Smooth muscle cell (in vitro differentiated cells): ENCODE data around the gene DOCK6. TPM values are rescaled to one million over a fixed set of nuclear protein-coding genes. Genes with fewer than 3 reads are reported as not detected.
"Not testable (repeated sequence)": the region's sequence is repeated elsewhere in the genome, so short reads cannot be mapped to it uniquely, and the experiment has no call there.

Experiments
- DNase-seq: peaks from one replicate; lab custom pipeline; 2025; ENCODE audit not compliant: unreplicated experiment; lab: John Stamatoyannopoulos, UW
- H2AFZ ChIP-seq: fragments of 200-600 bp; sonication (generic); 2 replicates; pipeline ENCODE4 v1.6.0; 2016; ENCODE audit warnings: antibody characterized with exemption, low read depth, mild to moderate bottlenecking
- H3F3A ChIP-seq: fragments of 200-600 bp; sonication (generic); 2 replicates; pipeline ENCODE4 v1.6.0; 2017; ENCODE audit warnings: antibody characterized with exemption, low read depth
- H3K27ac ChIP-seq: fragments of 200-600 bp; sonication (generic); 2 replicates; pipeline ENCODE4 v1.5.1; 2016; ENCODE audit warnings: low read depth, mild to moderate bottlenecking
- H3K27me3 ChIP-seq: fragments of 200-600 bp; sonication (generic); 2 replicates; pipeline ENCODE4 v1.6.1; 2016; ENCODE audit warnings: low read depth, mild to moderate bottlenecking
- H3K36me3 ChIP-seq: fragments of 200-600 bp; sonication (generic); 2 replicates; pipeline ENCODE4 v1.5.1; 2016; ENCODE audit warnings: low read depth
- H3K4me1 ChIP-seq: fragments of 200-600 bp; sonication (generic); 2 replicates; pipeline ENCODE4 v1.5.1; 2016; ENCODE audit warnings: low read depth
- H3K4me2 ChIP-seq: fragments of 200-600 bp; sonication (generic); 2 replicates; pipeline ENCODE4 v1.6.0; 2016; ENCODE audit warnings: mild to moderate bottlenecking
- H3K4me3 ChIP-seq: fragments of 200-600 bp; sonication (generic); 2 replicates; pipeline ENCODE4 v1.5.1; 2016; ENCODE audit warnings: mild to moderate bottlenecking
- H3K79me2 ChIP-seq: fragments of 200-600 bp; sonication (generic); 2 replicates; pipeline ENCODE4 v1.6.0; 2016; ENCODE audit warnings: low read depth, mild to moderate bottlenecking
- H3K9ac ChIP-seq: fragments of 200-600 bp; sonication (generic); 2 replicates; pipeline ENCODE4 v1.6.0; 2016; ENCODE audit warnings: low read depth
- H3K9me3 ChIP-seq: fragments of 200-600 bp; sonication (generic); replicated peaks from 2 replicates; pipeline ENCODE4 v1.5.1; 2016; ENCODE audit warnings: low read depth
- H4K20me1 ChIP-seq: fragments of 200-600 bp; sonication (generic); 2 replicates; pipeline ENCODE4 v1.6.0; 2016; ENCODE audit warnings: low read depth
- WGBS: methylation state at CpG from one replicate; pipeline ENCODE4 v1.1.7; 2016; ENCODE audit warnings: low lambda C conversion rate; 5-methylcytosine and 5-hydroxymethylcytosine counted together
- polyA plus RNA-seq: library from polyadenylated mRNA; unstranded; fragments of >200 nt; fragmentation: Nextera tagmentation; extraction: Ambion mirVana; gene quantifications from 2 replicates; pipeline ENCODE4 v1.2.1, GENCODE V29; 2016
- total RNA-seq: library from RNA; depleted of rRNA; stranded (reverse); fragments of >200 nt; gene quantifications from 2 replicates; pipeline ENCODE4 v1.2.3, GENCODE V29; 2014
- TF ChIP-seq, protein P1 (sequence below): fragments of 200-600 bp; sonication (generic); IDR thresholded peaks from 2 replicates; pipeline ENCODE4 v1.5.1; 2017; ENCODE audit warnings: borderline replicate concordance, mild to moderate bottlenecking, antibody characterized with exemption; ENCODE audit not compliant: insufficient read depth, poor library complexity, severe bottlenecking

The DOCK6 gene
- total and polyA plus RNA-seq, 2 experiments from 2014 or later: 13.8 to 14.8 TPM

DNA sequence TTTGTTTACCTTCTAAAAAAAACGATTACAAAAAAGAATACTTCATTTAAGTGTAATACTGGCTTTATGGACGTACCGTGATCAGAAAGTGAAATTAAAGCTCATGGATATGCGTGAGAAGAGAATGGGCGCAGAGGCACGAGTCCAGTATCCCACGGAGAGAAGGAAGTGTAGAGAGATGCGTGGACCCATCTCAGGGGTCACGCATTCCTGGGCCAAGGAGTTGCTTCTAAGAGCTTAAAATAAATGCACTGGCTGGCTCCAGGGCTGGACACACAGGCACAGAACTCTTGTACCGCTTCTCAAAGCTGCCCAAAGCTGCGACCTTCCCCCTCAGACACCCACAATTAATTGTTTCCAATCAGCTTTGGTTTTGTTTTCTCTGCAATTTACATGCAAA lies 98.0 kb downstream of the DOCK6 start:
- Histone ChIP-seq H3K4me1 (no peaks in the 10 kb centered on the region), H3K4me2 (no peak overlapping the region), H3F3A (peaks cover 4% of the 10 kb centered on the region), H3K79me2 (no peaks in the 10 kb centered on the region), H3K9ac (no peak overlapping the region), H3K4me3 (no peak overlapping the region), H3K9me3 (no peaks in the 10 kb centered on the region), H2AFZ (no peak overlapping the region), H3K27ac (no peak overlapping the region), H3K36me3 (peaks cover 8% of the 10 kb centered on the region), H3K27me3 (no peaks in the 10 kb centered on the region), H4K20me1 (no peaks in the 10 kb centered on the region)
- TF ChIP-seq, protein P1, sequence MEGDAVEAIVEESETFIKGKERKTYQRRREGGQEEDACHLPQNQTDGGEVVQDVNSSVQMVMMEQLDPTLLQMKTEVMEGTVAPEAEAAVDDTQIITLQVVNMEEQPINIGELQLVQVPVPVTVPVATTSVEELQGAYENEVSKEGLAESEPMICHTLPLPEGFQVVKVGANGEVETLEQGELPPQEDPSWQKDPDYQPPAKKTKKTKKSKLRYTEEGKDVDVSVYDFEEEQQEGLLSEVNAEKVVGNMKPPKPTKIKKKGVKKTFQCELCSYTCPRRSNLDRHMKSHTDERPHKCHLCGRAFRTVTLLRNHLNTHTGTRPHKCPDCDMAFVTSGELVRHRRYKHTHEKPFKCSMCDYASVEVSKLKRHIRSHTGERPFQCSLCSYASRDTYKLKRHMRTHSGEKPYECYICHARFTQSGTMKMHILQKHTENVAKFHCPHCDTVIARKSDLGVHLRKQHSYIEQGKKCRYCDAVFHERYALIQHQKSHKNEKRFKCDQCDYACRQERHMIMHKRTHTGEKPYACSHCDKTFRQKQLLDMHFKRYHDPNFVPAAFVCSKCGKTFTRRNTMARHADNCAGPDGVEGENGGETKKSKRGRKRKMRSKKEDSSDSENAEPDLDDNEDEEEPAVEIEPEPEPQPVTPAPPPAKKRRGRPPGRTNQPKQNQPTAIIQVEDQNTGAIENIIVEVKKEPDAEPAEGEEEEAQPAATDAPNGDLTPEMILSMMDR: no peak
- no peak for DNase-seq
- WGBS: 94% methylated on average over 11 of the region's 11 CpGs

DNA sequence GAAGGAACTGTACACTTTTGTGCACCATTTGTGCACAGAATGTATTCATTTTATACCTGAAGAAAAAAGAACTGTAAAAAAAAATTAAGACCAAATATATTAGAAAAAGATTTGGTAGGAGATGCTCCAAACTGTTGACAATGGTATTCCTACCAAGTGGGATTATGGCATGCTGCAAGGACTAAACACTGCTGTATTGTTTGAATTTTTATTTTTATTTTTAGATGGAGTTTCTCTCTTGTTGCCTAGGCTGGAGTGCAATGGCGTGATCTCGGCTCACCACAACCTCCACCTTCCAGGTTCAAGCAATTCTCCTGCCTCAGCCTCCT lies 101.9 kb downstream of the DOCK6 start:
- not testable (repeated sequence) for H3K36me3 ChIP-seq, H3K9ac ChIP-seq, H4K20me1 ChIP-seq, DNase-seq, H3F3A ChIP-seq, H3K27me3 ChIP-seq, H3K79me2 ChIP-seq, H2AFZ ChIP-seq, H3K9me3 ChIP-seq, H3K4me1 ChIP-seq, H3K4me3 ChIP-seq
- WGBS: 98% methylated on average over 2 of the region's 2 CpGs
- peak overlapping the region; percentile 56 for H3K4me2 ChIP-seq
- H3K27ac ChIP-seq: peak overlapping the region; percentile 41

DNA sequence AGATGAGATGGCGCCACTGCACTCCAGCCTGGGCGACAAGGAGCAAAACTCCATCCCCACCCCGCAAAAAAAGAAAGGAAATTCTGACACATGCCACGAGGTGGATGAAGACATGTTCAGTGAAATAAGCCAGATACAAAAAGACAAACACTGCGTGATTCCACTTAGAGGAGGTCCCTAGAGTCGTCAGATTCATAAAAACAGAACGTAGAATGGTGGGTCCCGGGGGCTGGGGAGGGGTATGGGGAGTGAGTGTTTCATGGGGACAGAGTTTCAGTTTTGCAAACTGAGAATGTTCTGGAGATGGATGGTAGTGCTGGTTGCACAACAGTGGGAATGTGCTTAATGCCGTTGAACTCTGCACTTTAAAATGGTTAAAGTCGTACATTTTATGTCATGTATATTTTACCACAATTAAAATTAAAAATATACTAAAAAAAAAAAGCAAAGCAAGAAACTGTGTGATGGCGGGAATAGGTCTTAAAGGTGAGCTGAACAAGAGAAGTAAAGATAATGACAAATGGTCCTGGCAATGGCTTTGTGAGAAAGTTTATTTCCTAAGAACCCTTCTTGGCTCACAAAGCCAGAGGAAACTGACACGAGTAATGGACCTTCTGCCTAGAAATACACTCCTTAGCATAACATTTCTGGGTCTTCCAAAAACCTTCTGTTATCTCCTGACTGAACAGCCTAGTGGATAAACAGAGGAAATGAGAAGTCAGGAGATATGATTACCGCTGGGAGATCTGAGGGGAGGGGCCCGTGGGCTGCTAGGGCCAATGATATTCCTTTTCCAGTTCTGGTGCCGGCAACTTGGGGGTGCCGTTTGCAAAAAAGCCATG lies 102.5 kb downstream of the DOCK6 start:
- Histone ChIP-seq H3K27ac (peak overlapping the region; percentile 41), H2AFZ (no peak overlapping the region), H3K9ac (no peak overlapping the region), H3K9me3 (no peaks in the 10 kb centered on the region), H3K27me3 (no peaks in the 10 kb centered on the region), H3K79me2 (peaks cover 7% of the 10 kb centered on the region), H3K4me1 (peaks cover 4% of the 10 kb centered on the region), H3K4me3 (no peak overlapping the region), H4K20me1 (no peaks in the 10 kb centered on the region), H3F3A (no peaks in the 10 kb centered on the region), H3K36me3 (no peaks in the 10 kb centered on the region), H3K4me2 (peak overlapping the region; percentile 56)
- WGBS: 51% methylated on average over 16 of the region's 16 CpGs
- no peak for DNase-seq
- TF ChIP-seq, protein P1: no peak

DNA sequence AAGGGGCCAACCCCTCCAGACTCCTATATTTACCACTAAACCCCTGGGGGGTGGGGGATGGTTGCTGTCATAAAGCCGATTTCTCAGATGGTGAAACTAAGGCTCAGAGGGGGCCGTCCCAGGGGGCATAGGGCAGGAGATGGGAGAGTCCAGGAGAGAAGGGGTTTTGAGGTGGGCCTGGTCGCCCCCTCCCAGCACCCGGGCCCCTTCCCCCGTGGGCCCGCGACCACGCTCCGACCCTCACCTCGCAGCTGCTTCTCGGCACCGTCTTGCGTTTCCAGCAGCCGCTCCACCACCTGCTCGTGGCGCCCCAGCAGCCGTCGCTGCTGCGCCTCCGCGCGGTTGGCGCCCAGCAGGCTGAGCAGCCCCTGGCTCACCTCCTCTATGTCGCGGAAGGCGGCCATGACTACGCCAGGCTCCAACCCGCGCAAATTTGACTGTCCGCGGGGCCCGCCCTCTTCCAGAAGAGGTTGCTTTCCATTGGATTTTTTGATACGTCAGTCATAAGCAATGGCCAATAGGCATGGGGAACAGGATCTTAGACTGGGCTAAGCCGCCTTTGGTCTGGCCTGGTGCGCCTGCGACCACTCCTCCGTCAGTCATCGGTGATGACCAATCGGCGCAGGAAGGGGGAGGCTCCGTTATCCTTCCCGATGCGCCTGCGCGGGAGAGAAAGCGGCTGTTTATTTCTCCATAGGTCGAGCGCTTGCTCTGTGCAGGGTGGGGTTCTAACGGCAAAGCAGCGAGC lies 106.8 kb downstream of the DOCK6 start, which contains the start of gene SPC24:
Gene SPC24, minus strand, starts transcription at position 410 of the 748 bp plus-strand sequence. Its CDS starts 6 bp downstream, at position 404.
- Histone ChIP-seq H3K27me3 (no peaks in the 10 kb centered on the region), H3K79me2 (peaks cover 20% of the 10 kb centered on the region)

More for the DNA sequence above, 106.8 kb downstream of the DOCK6 start, which contains the start of gene SPC24:
- peak within 1 kb of the TSS; percentile 91 for H3K4me2 ChIP-seq
- no peak within 1 kb of the TSS for H3K27ac ChIP-seq
- H3F3A ChIP-seq: no peaks in the 10 kb centered on the region
- peak within 1 kb of the TSS; percentile 71 for H2AFZ ChIP-seq
- H3K9me3 ChIP-seq: no peaks in the 10 kb centered on the region
- DNase-seq: peak; percentile 70
- H3K4me1 ChIP-seq: peaks cover 7% of the 10 kb centered on the region
- under 1% methylated on average over 41 of the region's 50 CpGs for WGBS
- H3K9ac ChIP-seq: peak within 1 kb of the TSS; percentile 13
- no peaks in the 10 kb centered on the region for H3K36me3 ChIP-seq
- H4K20me1 ChIP-seq: no peaks in the 10 kb centered on the region
- TF ChIP-seq, protein P1: no peak
- H3K4me3 ChIP-seq: peak within 1 kb of the TSS; percentile 70
